Large intestine (tissue), 3 donors: ENCODE measurements around the gene CKB. TPM values are rescaled to one million over a fixed set of nuclear protein-coding genes. Genes with fewer than 3 reads are reported as not detected.

Experiments
- DNase-seq, 2 donors: peaks; one replicate each; pipeline versions ENCODE4 v3.0.0 to v3.0.0-alpha.2; 2013
- H3K27ac ChIP-seq: one replicate; pipeline ENCODE4 v1.5.1; 2013; ENCODE audit warnings: low read length
- H3K27me3 ChIP-seq: 2 replicates; pipeline ENCODE4 v1.6.1; 2013; ENCODE audit warnings: low read length; ENCODE audit not compliant: control insufficient read depth, insufficient read depth
- H3K36me3 ChIP-seq: 2 replicates; pipeline ENCODE4 v1.6.1; 2013; ENCODE audit warnings: low read length; ENCODE audit not compliant: control insufficient read depth, insufficient read depth
- H3K4me1 ChIP-seq: one replicate; pipeline ENCODE4 v1.6.1; 2013; ENCODE audit warnings: low read length; ENCODE audit not compliant: control insufficient read depth, insufficient read depth
- H3K4me3 ChIP-seq: one replicate; pipeline ENCODE4 v1.5.1; 2013; ENCODE audit warnings: low read length
- H3K9me3 ChIP-seq: one replicate; pipeline ENCODE4 v1.6.1; 2013; ENCODE audit warnings: mild to moderate bottlenecking, low read depth, low read length, moderate library complexity; ENCODE audit not compliant: control insufficient read depth
- WGBS: methylation state at CpG from one replicate; pipeline ENCODE4 v1.1.5; 2013; ENCODE audit warnings: low lambda C conversion rate; ENCODE audit not compliant: insufficient coverage; 5-methylcytosine and 5-hydroxymethylcytosine counted together
- polyA plus RNA-seq: library from polyadenylated mRNA; unstranded; fragments of 120-200 nt; gene quantifications from one replicate; pipeline ENCODE4 v1.2.1, GENCODE V29; 2013

The CKB gene
- polyA plus RNA-seq, 1 donor, result 326 TPM

DNA sequence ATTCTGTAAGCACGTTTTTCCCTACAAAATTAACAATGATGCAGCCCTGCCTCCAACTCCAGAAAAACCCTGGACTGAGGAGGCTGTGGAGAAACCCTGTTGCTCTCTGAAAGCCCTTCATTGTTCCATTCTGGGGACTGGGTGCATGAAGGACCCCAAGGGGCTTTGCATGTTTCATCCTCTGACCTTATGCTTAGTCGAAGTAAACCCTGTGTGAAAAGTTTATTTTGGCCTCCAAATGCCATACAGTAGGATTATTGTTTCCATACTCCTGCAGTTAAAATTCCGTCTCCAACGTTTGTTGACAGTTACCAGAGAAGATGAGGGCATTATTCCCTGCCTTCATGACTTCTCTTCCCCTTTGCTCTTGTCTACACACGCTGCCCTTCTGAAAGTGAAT lies 46.0 kb downstream of the CKB start:
- whole genome bisulfite sequencing, result 86% methylated on average over 1 of the region's 5 CpGs
- Histone ChIP-seq H3K27me3 (no peaks in the 10 kb centered on the region), H3K4me1 (no peaks in the 10 kb centered on the region), H3K27ac (no peak overlapping the region), H3K4me3 (no peak overlapping the region), H3K9me3 (no peaks in the 10 kb centered on the region), H3K36me3 (peaks cover 60% of the 10 kb centered on the region)
- no peak for DNase-seq

DNA sequence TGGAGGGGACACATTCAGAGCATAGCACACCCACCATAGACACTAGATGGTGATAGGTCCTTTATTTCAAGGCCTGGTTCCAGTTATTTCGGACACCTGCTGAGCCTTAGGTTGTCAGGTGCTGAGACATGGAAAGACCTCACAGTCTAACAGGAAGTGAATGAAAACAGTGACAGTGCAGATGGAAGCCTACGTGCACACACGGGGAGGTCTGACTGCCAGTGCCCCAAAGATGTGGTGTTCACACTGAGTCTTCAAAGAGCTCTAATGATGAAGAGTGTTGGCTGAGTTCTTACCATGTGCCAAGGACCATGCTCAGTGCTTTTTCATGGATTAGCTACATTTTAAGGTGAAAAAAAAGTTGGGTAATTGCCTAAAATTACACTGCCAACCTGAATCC lies 46.6 kb downstream of the CKB start:
- no peak for DNase-seq
- H3K4me1 ChIP-seq, result no peaks in the 10 kb centered on the region
- H3K27me3 ChIP-seq, result no peaks in the 10 kb centered on the region
- H3K36me3 ChIP-seq, result peaks cover 63% of the 10 kb centered on the region
- no peaks in the 10 kb centered on the region for H3K9me3 ChIP-seq
- no peak overlapping the region for H3K27ac ChIP-seq
- WGBS, result no CpG with 5 or more reads among the region's 3 CpGs
- no peak overlapping the region for H3K4me3 ChIP-seq

DNA sequence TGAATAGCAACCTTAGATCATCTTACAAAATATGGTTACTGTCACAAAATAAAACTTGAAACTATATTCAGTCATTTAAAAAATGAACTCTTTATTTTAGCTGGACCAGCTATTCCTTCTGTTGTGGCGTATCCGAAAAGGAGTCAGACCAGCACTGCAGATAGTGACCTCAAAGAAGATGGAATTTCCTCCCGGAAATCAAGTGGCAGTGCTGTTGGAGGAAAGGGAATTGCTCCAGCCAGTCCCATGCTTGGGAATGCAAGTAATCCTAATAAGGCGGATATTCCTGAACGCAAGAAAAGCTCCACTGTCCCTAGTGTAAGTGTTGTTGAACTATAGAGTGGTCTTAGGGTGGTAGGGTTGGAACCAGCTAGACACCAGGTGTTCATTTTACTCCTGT lies 47.7 kb downstream of the CKB start:
- 100% methylated on average over 2 of the region's 5 CpGs for WGBS

DNA sequence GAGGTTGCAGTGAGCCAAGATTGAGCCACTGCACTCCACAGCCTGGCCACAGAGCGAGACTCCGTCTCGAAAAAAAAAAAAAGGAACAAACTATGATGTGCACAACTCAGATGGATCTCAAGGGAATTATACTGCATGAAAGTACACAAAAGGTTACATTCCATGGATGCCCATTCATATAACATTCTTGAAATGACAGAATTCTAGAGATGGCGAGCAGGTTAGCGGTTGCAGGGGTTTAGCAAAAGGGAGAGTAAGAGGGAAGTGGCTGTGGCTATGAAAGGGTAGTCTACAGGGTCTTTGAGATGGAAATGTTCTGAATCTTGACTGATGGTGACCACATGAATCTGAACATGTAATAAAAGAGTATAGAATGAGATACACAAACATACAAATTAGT lies 49.7 kb downstream of the CKB start:
- Histone ChIP-seq H3K4me1 (no peaks in the 10 kb centered on the region), H3K9me3 (no peaks in the 10 kb centered on the region), H3K36me3 (peaks cover 73% of the 10 kb centered on the region), H3K4me3 (no peak overlapping the region), H3K27ac (no peak overlapping the region), H3K27me3 (no peaks in the 10 kb centered on the region)
- no CpG with 5 or more reads among the region's 5 CpGs for WGBS
- no peak for DNase-seq

More for the DNA sequence above, 47.7 kb downstream of the CKB start:
- no peaks in the 10 kb centered on the region for H3K4me1 ChIP-seq
- no peak overlapping the region for H3K4me3 ChIP-seq
- no peak overlapping the region for H3K27ac ChIP-seq
- no peaks in the 10 kb centered on the region for H3K27me3 ChIP-seq
- no peak for DNase-seq
- peaks cover 62% of the 10 kb centered on the region for H3K36me3 ChIP-seq
- no peaks in the 10 kb centered on the region for H3K9me3 ChIP-seq

Other genes starting within 250 kb of the CKB start
- gene EIF5, start 188.6 kb downstream of the CKB start, polyA plus RNA-seq, result 197 TPM
- gene MARK3, start 137.4 kb downstream of the CKB start, polyA plus RNA-seq, result 66.0 TPM
- 8.5 TPM for gene TRMT61A, start 6.4 kb upstream of the CKB start, polyA plus RNA-seq
- 22.5 TPM for gene BAG5, start 39.8 kb upstream of the CKB start, polyA plus RNA-seq
- 45.6 TPM for gene COA8, start 40.1 kb upstream of the CKB start, polyA plus RNA-seq
- 115 TPM for gene KLC1, start 106.4 kb upstream of the CKB start, polyA plus RNA-seq
- 14.7 TPM for gene XRCC3, start 192.6 kb upstream of the CKB start, polyA plus RNA-seq
- gene ZFYVE21, start 193.0 kb upstream of the CKB start, polyA plus RNA-seq, result 60.5 TPM